Lung (tissue), 12 donors: ENCODE results near the gene TMPRSS15. TPM values are rescaled to one million over a fixed set of nuclear protein-coding genes. Genes with fewer than 3 reads are reported as not detected.

Experiments
- ATAC-seq: fragments of 200-7000 bp; cut with Tn5 transposase; one replicate; pipeline ENCODE4 v1.9.1; 2020; ENCODE audit warnings: moderate number of reproducible peaks; ENCODE audit not compliant: insufficient read depth, low FRiP score
- DNase-seq, 3 donors: peaks; one replicate each; pipeline ENCODE4 v3.0.0-alpha.2; 2013 to 2017
- H3K27ac ChIP-seq, 2 donors: one replicate each; pipeline ENCODE4 v1.5.1; 2013; ENCODE audit warnings: mild to moderate bottlenecking in 2 of 2, moderate library complexity in 2 of 2, control low read depth in 1 of 2, inconsistent platforms in 1 of 2, low read depth in 1 of 2, low read length in 1 of 2
- H3K27me3 ChIP-seq, 3 donors: one replicate each; pipeline ENCODE4 v1.5.1; 2013; ENCODE audit warnings: low read length in 2 of 3; ENCODE audit not compliant: control insufficient read depth in 3 of 3, insufficient read depth in 3 of 3
- H3K36me3 ChIP-seq, 4 donors: one replicate each; pipeline ENCODE4 v1.5.1; 2013; ENCODE audit warnings: low read length in 4 of 4, mild to moderate bottlenecking in 1 of 4, moderate library complexity in 1 of 4; ENCODE audit not compliant: control insufficient read depth in 4 of 4, insufficient read depth in 4 of 4
- H3K4me1 ChIP-seq, 5 donors: one replicate each; pipeline ENCODE4 v1.5.1; 2013; ENCODE audit warnings: low read length in 5 of 5, mild to moderate bottlenecking in 2 of 5, moderate library complexity in 1 of 5; ENCODE audit not compliant: control insufficient read depth in 5 of 5, insufficient read depth in 5 of 5
- H3K4me3 ChIP-seq: one replicate; pipeline ENCODE4 v1.5.1; 2013; ENCODE audit warnings: mild to moderate bottlenecking, control low read depth, moderate library complexity
- H3K9ac ChIP-seq, 2 donors: one replicate each; pipeline ENCODE4 v1.5.1; 2013; ENCODE audit warnings: low read length in 2 of 2, control low read depth in 1 of 2; ENCODE audit not compliant: insufficient read depth in 1 of 2
- H3K9me3 ChIP-seq, 4 donors: one replicate each; pipeline ENCODE4 v1.5.1; 2013; ENCODE audit warnings: low read length in 3 of 4, mild to moderate bottlenecking in 1 of 4, moderate library complexity in 1 of 4; ENCODE audit not compliant: control insufficient read depth in 4 of 4, insufficient read depth in 3 of 4
- CTCF ChIP-seq: IDR thresholded peaks from 2 replicates; pipeline ENCODE4 v1.5.1; 2012; ENCODE audit warnings: mild to moderate bottlenecking; ENCODE audit errors: control extremely low read depth, extremely low read depth
- WGBS, 2 donors: extraction: QIAGEN DNeasy Blood & Tissue Kit; methylation state at CpG; one replicate each; pipeline ENCODE4 v1.1.7; 2013; 5-methylcytosine and 5-hydroxymethylcytosine counted together
- polyA plus RNA-seq, 2 donors: library from polyadenylated mRNA; stranded (reverse); fragments of 200-250 nt; gene quantifications; one replicate each; pipeline ENCODE4 v1.2.1, GENCODE V29; 2013
- total RNA-seq, 2 donors: library from RNA; depleted of rRNA in 1 of 2; stranded (reverse); fragments of >200 nt in 1 of 2; gene quantifications; one replicate each; pipeline ENCODE4 v1.2.1, GENCODE V29; 2014 to 2021
- donor health status: control.
- donor health status: control.
- donor health status: Bipolar disorder and iron deficiency.
- donor health status: healthy.
- donor health status: DM: yes; HTN: yes; CAD: no.

TMPRSS15 gene
- total and polyA plus RNA-seq, 4 donors = 0.01 TPM; not detected in 3

- 67 to 87% methylated on average over 1 of the region's 1 CpG for WGBS, 2 donors
- TF ChIP-seq CTCF = no peak
- DNase-seq (no peak), ATAC-seq (no peak)
- Histone ChIP-seq H3K9ac (no peak overlapping the region), H3K27ac (no peak overlapping the region), H3K27me3 (no peaks in the 10 kb centered on the region), H3K36me3 (no peaks in the 10 kb centered on the region), H3K4me3 (no peak overlapping the region), H3K9me3 (no peaks in the 10 kb centered on the region), H3K4me1 (no peaks in the 10 kb centered on the region)
These were observed 105.4 kb downstream of the TMPRSS15 start for GRCh38 chr21:18298228-18298627.

GRCh38 chr21:18294100-18294499 lies 109.5 kb downstream of the TMPRSS15 start:
- Histone ChIP-seq H3K9ac (no peak overlapping the region), H3K36me3 (no peaks in the 10 kb centered on the region)
- DNase-seq = no peak

GRCh38 chr21:18289876-18290275 lies 113.7 kb downstream of the TMPRSS15 start:
- H3K27ac ChIP-seq = no peak overlapping the region
- WGBS, 2 donors = 70 to 76% methylated on average over 2 of the region's 2 CpGs
- no peaks in the 10 kb centered on the region for H3K4me1 ChIP-seq
- peaks cover 0 to 2% (median 0%) of the 10 kb centered on the region in 3 donors for H3K27me3 ChIP-seq
- no peak overlapping the region for H3K9ac ChIP-seq
- H3K36me3 ChIP-seq = no peaks in the 10 kb centered on the region
- no peak for TF ChIP-seq CTCF
- no peak overlapping the region for H3K4me3 ChIP-seq
- no peaks in the 10 kb centered on the region for H3K9me3 ChIP-seq
- no peak for DNase-seq
- no peak for ATAC-seq

More at GRCh38 chr21:18294100-18294499, 109.5 kb downstream of the TMPRSS15 start:
- no peaks in the 10 kb centered on the region for H3K4me1 ChIP-seq
- no peak overlapping the region for H3K4me3 ChIP-seq
- no peak for TF ChIP-seq CTCF
- no peaks in the 10 kb centered on the region for H3K9me3 ChIP-seq
- peaks cover 0 to 2% (median 0%) of the 10 kb centered on the region in 3 donors for H3K27me3 ChIP-seq
- no peak overlapping the region for H3K27ac ChIP-seq
- ATAC-seq = no peak
- WGBS, 2 donors = 90 to 93% methylated on average over 9 of the region's 9 CpGs

- no peak for TF ChIP-seq CTCF
- Histone ChIP-seq H3K36me3 (no peaks in the 10 kb centered on the region), H3K4me3 (no peak overlapping the region), H3K27ac (no peak overlapping the region), H3K9ac (no peak overlapping the region), H3K27me3 (no peaks in the 10 kb centered on the region), H3K4me1 (no peaks in the 10 kb centered on the region), H3K9me3 (no peaks in the 10 kb centered on the region)
- 87 to 89% methylated on average over 4 of the region's 4 CpGs for WGBS, 2 donors
- DNase-seq = no peak
- ATAC-seq = no peak
These were observed 118.2 kb downstream of the TMPRSS15 start for GRCh38 chr21:18285379-18285778.
